HG02588 (cell line): ENCODE data around the gene CIART.
"Not testable (repeated sequence)": the region's sequence is repeated elsewhere in the genome, so short reads cannot be mapped to it uniquely, and the experiment has no call there.

ENCODE experiments used
- ATAC-seq: cut with Tn5 transposase; IDR thresholded peaks from one replicate; pipeline ENCODE4 v1.9.1; 2021; ENCODE audit warnings: mild to moderate bottlenecking, moderate library complexity; ENCODE audit not compliant: unreplicated experiment

The CIART gene

GRCh38 chr1:150281758-150282557 is at the start of gene CIART:
CIART (plus strand) TSS chr1:150282554; CDS start chr1:150283268, 714 bp downstream.
- peak; percentile 58 for ATAC-seq

- ATAC-seq: not testable (repeated sequence)
Observed at GRCh38 chr1:150232921-150233320, 49.4 kb upstream of the CIART start.

GRCh38 chr1:150233359-150234308 is 48.7 kb upstream of the CIART start:
- ATAC-seq: no peak

- no peak for ATAC-seq
Observed at GRCh38 chr1:150234309-150234565, 48.1 kb upstream of the CIART start.

GRCh38 chr1:150234566-150235293 is 47.6 kb upstream of the CIART start:
- peak; percentile 48 for ATAC-seq

- peak; percentile 2 for ATAC-seq
Observed at GRCh38 chr1:150235294-150235851, 47.0 kb upstream of the CIART start.

- ATAC-seq: peak; percentile 74
Observed at GRCh38 chr1:150235852-150236613, 46.3 kb upstream of the CIART start, which contains the start of gene ANP32E. ANP32E (minus strand) TSS chr1:150236112; CDS start chr1:150235786, 326 bp downstream.

GRCh38 chr1:150236614-150237100 is 45.7 kb upstream of the CIART start:
- no peak for ATAC-seq

- ATAC-seq: not testable (repeated sequence)
Observed at GRCh38 chr1:150237176-150237575, 45.2 kb upstream of the CIART start.

- ATAC-seq: no peak
Observed at GRCh38 chr1:150237746-150238145, 44.6 kb upstream of the CIART start.

GRCh38 chr1:150243003-150243402 is 39.4 kb upstream of the CIART start:
- ATAC-seq: no peak

GRCh38 chr1:150249936-150250335 is 32.4 kb upstream of the CIART start:
- ATAC-seq: no peak

- no peak for ATAC-seq
Observed at GRCh38 chr1:150256198-150256553, 26.2 kb upstream of the CIART start.

- ATAC-seq: no peak
Observed at GRCh38 chr1:150256554-150257341, 25.6 kb upstream of the CIART start.

- ATAC-seq: no peak
Observed at GRCh38 chr1:150257624-150258585, 24.4 kb upstream of the CIART start, which contains the start of gene CA14. CA14 (plus strand) TSS chr1:150257774; CDS start chr1:150258129, 355 bp downstream.

- no peak for ATAC-seq
Observed at GRCh38 chr1:150259217-150259616, 23.1 kb upstream of the CIART start.

- ATAC-seq: no peak
Observed at GRCh38 chr1:150259758-150260669, 22.3 kb upstream of the CIART start.
